Stomach (tissue), 4 donors: Measurements from ENCODE around the gene EFNA4.

Experiments used
- CTCF ChIP-seq, 7 experiments: fragments of 450-650 bp in 4 of 7; fragments of 200-600 bp in 3 of 7; sonication (generic) in 3 of 7; IDR thresholded peaks; one replicate each; pipeline ENCODE4 v1.5.1; 2016 to 2019; ENCODE audit warnings: antibody characterized with exemption in 7 of 7, control low read depth in 2 of 7, mild to moderate bottlenecking in 1 of 7
- EP300 ChIP-seq: sonication (generic); formaldehyde crosslinking; IDR thresholded peaks from one replicate; pipeline ENCODE4 v1.6.1; 2017; ENCODE audit warnings: antibody characterized with exemption
- POLR2A ChIP-seq, 4 donors: fragments of 450-650 bp; IDR thresholded peaks; one replicate each; pipeline ENCODE4 v1.6.1; 2016; ENCODE audit warnings: antibody characterized with exemption in 4 of 4, control low read depth in 2 of 4, mild to moderate bottlenecking in 1 of 4, moderate library complexity in 1 of 4

GRCh38 chr1:155022927-155023236 lies 40.7 kb upstream of the EFNA4 start:
- no peak for TF ChIP-seq CTCF (IDR thresholded peaks at IDR 0.05)
- TF ChIP-seq POLR2A (IDR thresholded peaks at IDR 0.05) = no peak
- TF ChIP-seq EP300 = no peak
